GM12864 (cell line): ENCODE data around the gene KCNAB1.
A peak's percentile ranks its signal among the peaks of the same experiment; 100 is the strongest.

Experiments
- DNase-seq: peaks from one replicate; pipeline ENCODE4 v3.0.0-alpha.2; 2011; ENCODE audit warnings: low read depth
- H3K4me3 ChIP-seq: 2 replicates; pipeline ENCODE4 v1.5.1; 2011; ENCODE audit warnings: mild to moderate bottlenecking, low read depth, low read length, control low read depth
- TF ChIP-seq, protein P1 (sequence below): IDR thresholded peaks from 2 replicates; pipeline ENCODE4 v1.5.1; 2011; ENCODE audit warnings: low read depth, mild to moderate bottlenecking, moderate library complexity, low read length, control low read depth, inconsistent platforms; ENCODE audit errors: missing control alignments

The KCNAB1 gene

GRCh38 chr3:156382458-156383346 lies 262.3 kb downstream of the KCNAB1 start:
- TF ChIP-seq, protein P1, sequence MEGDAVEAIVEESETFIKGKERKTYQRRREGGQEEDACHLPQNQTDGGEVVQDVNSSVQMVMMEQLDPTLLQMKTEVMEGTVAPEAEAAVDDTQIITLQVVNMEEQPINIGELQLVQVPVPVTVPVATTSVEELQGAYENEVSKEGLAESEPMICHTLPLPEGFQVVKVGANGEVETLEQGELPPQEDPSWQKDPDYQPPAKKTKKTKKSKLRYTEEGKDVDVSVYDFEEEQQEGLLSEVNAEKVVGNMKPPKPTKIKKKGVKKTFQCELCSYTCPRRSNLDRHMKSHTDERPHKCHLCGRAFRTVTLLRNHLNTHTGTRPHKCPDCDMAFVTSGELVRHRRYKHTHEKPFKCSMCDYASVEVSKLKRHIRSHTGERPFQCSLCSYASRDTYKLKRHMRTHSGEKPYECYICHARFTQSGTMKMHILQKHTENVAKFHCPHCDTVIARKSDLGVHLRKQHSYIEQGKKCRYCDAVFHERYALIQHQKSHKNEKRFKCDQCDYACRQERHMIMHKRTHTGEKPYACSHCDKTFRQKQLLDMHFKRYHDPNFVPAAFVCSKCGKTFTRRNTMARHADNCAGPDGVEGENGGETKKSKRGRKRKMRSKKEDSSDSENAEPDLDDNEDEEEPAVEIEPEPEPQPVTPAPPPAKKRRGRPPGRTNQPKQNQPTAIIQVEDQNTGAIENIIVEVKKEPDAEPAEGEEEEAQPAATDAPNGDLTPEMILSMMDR, result peak; percentile 85
- no peak for DNase-seq
- H3K4me3 ChIP-seq, result no peak overlapping the region

DNA sequence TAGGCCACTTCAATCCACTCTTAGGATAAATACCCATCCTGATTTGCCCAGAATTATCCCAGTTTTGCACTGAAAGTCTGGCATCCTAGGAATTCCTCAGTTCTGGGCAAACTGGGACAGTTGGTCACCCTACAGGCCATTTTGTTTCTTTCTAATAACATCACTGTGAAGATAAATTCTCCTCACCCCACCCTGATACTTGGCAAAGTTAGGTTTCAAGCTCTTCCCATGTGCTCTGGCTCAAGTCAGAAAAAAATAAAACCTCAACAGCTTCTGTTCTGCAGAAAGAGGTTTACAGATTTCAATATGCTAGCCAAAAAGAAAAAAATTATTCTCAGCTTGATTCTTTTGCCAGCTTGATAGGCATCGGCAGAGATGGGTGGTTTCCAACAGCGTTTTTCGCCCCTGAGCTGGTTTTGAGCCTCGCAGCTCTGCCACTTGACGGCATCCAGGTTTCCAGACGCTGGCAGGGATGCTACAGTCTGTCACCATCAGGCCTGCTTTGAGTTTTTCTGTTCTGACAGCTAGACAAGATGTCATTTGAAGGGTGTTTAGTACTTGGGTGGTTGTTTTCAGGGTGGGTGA lies 263.2 kb downstream of the KCNAB1 start:
- TF ChIP-seq, protein P1, result no peak
- no peak for DNase-seq
- H3K4me3 ChIP-seq, result no peak overlapping the region

GRCh38 chr3:156388497-156389448 lies 268.4 kb downstream of the KCNAB1 start:
- no peak for DNase-seq
- TF ChIP-seq, protein P1, result no peak
- H3K4me3 ChIP-seq, result no peak overlapping the region

- TF ChIP-seq, protein P1, result no peak
- H3K4me3 ChIP-seq, result no peak overlapping the region
- no peak for DNase-seq
Observed at GRCh38 chr3:156389449-156389950, 269.1 kb downstream of the KCNAB1 start.

DNA sequence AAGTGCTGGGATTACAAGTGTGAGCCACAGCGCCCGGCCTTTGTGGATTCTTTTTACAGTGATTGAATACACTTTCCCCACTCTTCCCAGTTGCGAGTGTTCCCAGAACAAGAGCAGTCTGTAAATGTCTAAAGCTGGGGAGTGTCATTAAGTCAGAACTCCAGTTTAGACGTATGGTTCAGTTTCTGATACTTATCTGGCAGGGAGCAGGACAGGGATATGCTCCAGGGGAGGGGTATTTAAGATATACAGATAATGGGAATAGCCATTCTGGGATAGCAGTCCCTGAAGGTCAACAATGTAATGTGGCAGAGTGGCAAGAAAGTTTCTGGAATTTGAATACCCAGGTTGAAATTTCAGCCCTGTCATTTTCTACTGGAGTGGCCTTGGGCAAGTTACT lies 270.5 kb downstream of the KCNAB1 start:
- no peak for DNase-seq
- TF ChIP-seq, protein P1, result no peak
- H3K4me3 ChIP-seq, result no peak overlapping the region

DNA sequence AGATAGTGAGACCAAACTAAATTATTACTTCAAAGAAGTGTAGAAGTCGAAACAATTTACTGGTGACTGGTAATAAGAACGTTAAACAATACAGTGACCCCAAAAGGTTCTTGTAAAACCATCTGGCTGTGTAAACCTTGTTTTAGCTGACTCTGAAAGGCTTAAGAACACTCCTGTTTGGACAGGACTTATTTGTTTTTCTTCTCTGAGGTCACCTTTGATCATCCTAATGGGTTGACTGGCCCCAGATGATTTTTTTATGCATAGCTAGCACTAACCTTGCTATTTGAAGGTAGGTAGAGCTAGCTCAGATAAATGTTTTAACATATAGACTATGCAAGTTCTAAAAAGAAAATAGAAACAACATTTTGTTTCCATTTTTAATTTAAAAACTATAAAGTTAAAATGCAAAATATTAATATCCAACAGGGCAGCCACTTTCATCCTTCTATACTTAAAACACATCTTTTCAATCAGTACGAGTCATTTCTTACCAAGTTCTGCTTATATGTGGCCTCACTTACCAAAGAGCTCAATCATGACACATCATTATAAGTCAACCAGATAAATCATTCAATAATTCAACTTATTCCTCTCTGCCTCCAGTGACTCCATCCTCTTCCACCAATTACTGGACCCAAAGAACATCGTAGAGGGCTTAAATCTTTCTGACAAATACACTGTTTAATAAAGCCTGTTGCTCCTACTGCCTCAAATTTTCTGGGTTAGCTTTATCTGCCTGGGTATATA lies 275.8 kb downstream of the KCNAB1 start:
- no peak for DNase-seq
- TF ChIP-seq, protein P1, result no peak
- H3K4me3 ChIP-seq, result no peak overlapping the region
